ENCODE results near the gene PORCN.
"Not testable (repeated sequence)": the region's sequence is repeated elsewhere in the genome, so short reads cannot be mapped to it uniquely, and the experiment has no call there.

The PORCN gene

GRCh38 chrX:48548871-48549270 is 40.1 kb downstream of the PORCN start:
- no peak for DNase-seq

- not testable (repeated sequence) for DNase-seq
Measured at GRCh38 chrX:48555731-48556325, 47.0 kb downstream of the PORCN start.

- DNase-seq = no peak
Measured at GRCh38 chrX:48558271-48558670, 49.5 kb downstream of the PORCN start.

- DNase-seq = no peak
Measured at GRCh38 chrX:48559636-48560035, 50.8 kb downstream of the PORCN start.

- no peak for DNase-seq
Measured at GRCh38 chrX:48560056-48560455, 51.3 kb downstream of the PORCN start.

GRCh38 chrX:48560681-48561080 is 51.9 kb downstream of the PORCN start:
- no peak for DNase-seq

- DNase-seq = no peak
Measured at GRCh38 chrX:48569958-48570357, 61.2 kb downstream of the PORCN start.
